ENCODE measurements around the gene GBF1.

DNA sequence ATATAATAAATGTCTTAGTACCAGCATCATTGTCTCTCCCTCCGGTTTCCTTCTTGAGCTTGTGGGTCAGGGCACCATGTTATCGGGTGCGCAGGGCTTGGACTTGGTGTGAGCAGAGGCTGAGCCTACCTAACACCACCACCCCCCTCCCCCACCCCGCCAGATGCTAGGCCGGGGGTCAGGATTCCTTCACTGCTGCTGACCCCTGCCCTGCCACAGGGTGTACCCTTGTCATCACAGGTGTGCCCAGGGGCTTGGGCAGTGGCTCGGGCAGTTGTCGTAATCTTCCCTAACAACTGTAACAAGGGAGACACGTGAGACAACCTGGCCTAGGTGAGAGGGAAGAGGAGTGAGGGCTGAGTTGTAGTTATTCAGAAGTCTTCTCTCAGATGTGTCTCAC lies 137.5 kb downstream of the GBF1 start:
- TF ChIP-seq, protein P1, sequence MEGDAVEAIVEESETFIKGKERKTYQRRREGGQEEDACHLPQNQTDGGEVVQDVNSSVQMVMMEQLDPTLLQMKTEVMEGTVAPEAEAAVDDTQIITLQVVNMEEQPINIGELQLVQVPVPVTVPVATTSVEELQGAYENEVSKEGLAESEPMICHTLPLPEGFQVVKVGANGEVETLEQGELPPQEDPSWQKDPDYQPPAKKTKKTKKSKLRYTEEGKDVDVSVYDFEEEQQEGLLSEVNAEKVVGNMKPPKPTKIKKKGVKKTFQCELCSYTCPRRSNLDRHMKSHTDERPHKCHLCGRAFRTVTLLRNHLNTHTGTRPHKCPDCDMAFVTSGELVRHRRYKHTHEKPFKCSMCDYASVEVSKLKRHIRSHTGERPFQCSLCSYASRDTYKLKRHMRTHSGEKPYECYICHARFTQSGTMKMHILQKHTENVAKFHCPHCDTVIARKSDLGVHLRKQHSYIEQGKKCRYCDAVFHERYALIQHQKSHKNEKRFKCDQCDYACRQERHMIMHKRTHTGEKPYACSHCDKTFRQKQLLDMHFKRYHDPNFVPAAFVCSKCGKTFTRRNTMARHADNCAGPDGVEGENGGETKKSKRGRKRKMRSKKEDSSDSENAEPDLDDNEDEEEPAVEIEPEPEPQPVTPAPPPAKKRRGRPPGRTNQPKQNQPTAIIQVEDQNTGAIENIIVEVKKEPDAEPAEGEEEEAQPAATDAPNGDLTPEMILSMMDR (IDR thresholded peaks at IDR 0.05), result no peak
- TF ChIP-seq EZH2 (IDR thresholded peaks at IDR 0.05; ENCODE audit: borderline replicate concordance, insufficient read depth, low read depth, low read length, poor library complexity, severe bottlenecking), result no peak
